ENCODE data around the gene CXCL14.
"Not testable (repeated sequence)": the region's sequence is repeated elsewhere in the genome, so short reads cannot be mapped to it uniquely, and the experiment has no call there.

The CXCL14 gene

GRCh38 chr5:135541807-135542502, 36.8 kb downstream of the CXCL14 start:
- FAIRE-seq = no peak

- FAIRE-seq = no peak
Measured at GRCh38 chr5:135539430-135540005, 39.3 kb downstream of the CXCL14 start.

DNA sequence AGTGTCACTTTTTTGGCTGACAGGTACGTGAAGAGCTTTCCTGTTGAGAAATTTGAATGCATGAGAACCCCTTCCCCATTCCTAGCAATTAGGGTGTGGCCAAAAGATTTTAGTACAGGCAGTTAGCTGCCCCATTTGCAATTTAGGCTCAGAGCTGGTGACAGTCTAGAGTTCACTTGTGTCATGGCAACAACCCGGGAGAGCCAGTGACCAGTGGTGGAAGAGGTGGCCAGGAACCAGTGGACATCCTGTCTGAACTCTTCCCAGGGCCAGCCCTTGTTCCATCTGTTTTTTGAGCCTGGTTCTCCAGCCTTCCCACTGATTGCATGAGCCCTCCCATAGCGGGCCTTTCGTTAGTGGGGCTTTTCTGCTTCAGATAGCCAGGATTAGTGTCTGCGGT, 40.5 kb downstream of the CXCL14 start:
- FAIRE-seq = no peak

DNA sequence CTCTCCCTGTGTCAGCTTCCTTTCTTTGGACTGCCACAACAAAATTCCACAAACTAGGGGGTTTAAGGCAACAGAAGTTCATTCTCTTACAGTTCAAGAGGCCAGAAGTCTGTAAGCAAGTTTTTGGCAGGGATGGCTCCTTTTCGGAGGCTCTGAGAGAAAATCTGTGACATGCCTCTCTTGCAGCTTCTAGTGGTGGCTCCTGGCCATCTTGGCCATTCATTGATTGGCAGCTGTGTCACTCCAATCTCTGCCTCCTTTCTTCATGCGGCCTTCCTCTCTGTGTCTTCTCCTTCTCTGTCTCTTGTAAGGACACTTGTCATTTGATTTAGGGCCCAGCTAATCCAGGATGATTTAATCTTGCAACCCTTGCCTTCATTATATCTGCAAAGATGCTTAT, 41.0 kb downstream of the CXCL14 start:
- FAIRE-seq = no peak

DNA sequence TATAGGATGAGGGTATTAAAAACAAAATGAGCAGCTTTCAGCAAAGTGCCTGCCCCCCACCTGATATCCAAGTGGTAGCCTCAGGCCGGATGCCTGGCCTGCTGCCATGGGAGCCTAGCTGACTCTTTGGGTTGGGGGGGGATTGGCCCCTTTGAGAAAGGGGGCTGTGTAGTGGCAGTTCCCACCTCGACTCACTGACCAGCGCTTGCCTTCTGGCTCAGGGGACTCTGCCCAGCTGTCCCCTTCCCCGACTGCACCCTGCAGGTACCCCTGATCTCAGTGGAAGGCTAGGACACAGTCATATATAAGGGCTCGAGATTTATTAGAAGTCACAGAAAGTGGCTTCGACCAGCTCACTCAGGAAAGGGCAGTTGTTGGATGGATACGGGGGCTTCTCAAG, 41.5 kb downstream of the CXCL14 start:
- no peak for FAIRE-seq

GRCh38 chr5:135535820-135536801, 42.7 kb downstream of the CXCL14 start, which contains the start of gene NEUROG1:
Gene NEUROG1 (minus strand): TSS chr5:135535964. CDS start chr5:135535690, 274 bp downstream.
- no peak for FAIRE-seq

- no peak for FAIRE-seq
Measured at GRCh38 chr5:135535420-135535819, 43.4 kb downstream of the CXCL14 start.

DNA sequence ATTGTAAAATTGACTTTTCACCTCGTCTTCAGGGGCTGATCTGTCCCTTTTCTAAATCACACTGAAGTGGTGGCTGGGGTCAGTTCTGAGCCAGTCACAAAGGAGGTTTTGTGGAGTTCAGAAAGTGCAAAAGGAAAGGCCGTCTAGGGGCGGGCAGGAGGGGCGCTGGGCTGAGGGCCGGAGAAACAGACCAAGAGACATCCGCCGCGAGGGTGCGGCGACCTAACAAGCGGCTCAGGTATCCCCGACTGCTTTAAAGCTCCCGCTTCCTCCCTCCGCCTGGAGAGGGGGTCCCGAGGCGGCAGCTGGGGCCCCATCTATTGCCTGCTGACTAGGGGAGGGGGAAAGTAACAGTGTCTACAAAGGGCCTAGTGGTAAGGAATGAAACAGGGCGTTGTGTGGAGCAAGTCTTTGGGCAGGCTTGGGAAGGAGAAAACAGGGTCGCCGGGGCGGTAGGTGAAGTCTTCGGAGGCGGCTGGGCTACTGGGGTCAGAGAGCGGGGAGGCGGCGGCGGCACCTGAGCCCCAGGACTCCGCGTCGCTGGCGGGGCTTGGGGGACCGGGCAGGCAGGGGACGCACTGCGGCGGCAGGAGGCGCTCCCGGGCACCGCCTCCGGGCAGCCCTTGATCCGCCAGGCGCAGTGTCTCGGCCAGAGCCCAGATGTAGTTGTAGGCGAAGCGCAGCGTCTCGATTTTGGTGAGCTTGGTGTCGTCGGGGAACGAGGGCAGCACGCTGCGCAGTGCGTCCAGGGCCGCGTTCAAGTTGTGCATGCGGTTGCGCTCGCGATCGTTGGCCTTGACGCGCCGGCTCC, 44.0 kb downstream of the CXCL14 start:
- no peak for FAIRE-seq

- FAIRE-seq = no peak
Measured at GRCh38 chr5:135533794-135534193, 45.0 kb downstream of the CXCL14 start.

GRCh38 chr5:135533334-135533733, 45.5 kb downstream of the CXCL14 start:
- no peak for FAIRE-seq

- not testable (repeated sequence) for FAIRE-seq
Measured at GRCh38 chr5:135529576-135529975, 49.2 kb downstream of the CXCL14 start.

- FAIRE-seq = no peak
Measured at GRCh38 chr5:135526924-135527323, 51.9 kb downstream of the CXCL14 start.

GRCh38 chr5:135521964-135522363, 56.8 kb downstream of the CXCL14 start:
- no peak for FAIRE-seq
